ENCODE results near the gene CHRNB1.

CHRNB1 gene, protein sequence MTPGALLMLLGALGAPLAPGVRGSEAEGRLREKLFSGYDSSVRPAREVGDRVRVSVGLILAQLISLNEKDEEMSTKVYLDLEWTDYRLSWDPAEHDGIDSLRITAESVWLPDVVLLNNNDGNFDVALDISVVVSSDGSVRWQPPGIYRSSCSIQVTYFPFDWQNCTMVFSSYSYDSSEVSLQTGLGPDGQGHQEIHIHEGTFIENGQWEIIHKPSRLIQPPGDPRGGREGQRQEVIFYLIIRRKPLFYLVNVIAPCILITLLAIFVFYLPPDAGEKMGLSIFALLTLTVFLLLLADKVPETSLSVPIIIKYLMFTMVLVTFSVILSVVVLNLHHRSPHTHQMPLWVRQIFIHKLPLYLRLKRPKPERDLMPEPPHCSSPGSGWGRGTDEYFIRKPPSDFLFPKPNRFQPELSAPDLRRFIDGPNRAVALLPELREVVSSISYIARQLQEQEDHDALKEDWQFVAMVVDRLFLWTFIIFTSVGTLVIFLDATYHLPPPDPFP

DNA sequence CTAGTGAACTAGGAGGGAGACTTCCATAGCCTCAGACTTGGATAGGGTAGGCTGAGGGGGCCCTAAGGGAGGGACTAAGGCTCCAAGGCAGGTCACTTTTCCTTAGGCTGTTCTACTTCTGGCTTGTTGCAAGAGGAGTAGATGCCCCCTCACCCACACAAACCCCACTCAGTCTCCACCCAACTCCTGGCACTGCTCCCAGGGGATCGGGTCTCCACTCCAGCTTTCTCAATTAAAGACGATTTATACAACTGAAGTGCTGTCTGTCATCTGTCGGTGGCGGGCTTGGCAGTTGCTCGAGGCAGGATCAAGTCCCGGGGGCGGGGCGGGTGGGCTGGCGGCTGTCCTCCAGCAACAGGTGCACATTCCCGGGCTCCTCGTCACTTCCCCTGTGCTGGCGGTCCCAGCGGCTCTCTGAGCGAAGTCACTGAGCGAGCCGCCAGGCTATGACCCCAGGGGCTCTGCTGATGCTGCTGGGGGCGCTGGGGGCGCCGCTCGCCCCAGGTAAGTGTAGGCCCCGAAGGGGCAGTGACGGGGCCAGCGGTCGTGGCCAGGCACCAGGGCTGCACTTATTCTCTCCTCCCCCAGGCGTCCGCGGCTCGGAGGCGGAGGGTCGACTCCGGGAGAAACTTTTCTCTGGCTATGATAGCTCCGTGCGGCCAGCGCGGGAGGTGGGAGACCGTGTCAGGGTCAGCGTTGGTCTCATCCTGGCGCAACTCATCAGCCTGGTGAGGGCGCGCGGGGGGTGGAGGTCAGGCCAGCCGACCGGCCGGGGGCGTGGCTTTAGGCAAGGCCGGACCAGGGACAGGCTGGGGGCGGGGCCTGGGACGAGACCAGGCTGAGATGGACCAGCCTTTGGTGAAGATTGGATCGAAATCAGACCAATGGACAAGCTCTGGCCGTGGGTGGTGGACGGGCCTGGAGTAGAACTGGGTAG lies at the start of gene CHRNB1:
Gene CHRNB1, plus strand, starts transcription at position 380 of the 937 bp plus-strand sequence. Its CDS starts 67 bp downstream, at position 447.
- no peak for DNase-seq

DNA sequence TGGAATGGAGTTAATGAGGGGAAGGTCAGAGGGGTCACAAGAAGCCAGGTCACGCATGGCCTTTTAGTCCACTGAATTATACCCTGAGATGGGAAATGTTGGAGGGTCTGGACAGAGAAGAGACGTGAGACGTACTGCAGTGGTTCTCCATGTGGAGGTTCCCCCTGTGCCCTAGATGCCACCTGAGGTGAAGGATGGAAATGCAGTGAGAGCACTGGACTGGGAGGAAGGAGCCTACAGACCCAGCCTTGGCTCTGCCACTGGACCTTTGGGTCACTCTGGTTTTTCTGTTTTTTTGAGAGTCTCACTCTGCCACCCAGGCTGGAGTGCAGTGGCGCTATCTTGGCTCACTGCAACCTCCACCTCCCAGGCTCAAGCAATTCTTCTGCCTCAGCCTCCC lies 48.7 kb upstream of the CHRNB1 start:
- no peak for DNase-seq

DNA sequence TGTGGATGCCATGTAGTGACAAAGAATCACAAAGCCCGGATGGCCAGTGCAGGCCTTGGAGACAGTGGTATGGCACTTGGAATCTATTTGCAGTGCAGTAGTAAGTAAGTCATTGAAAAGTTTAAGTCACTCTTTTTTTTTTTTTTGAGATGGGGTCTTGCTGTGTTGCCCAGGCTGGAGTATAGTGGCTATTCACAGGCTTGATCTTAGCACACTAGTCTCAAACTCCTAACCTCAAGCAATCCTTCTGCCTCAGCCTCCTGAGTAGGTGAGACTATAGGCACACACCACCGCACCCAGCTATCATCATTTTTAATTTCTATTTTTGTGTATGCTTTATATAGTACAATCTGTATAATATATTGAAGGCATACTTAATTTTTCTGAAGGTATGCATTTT lies 46.2 kb upstream of the CHRNB1 start:
- DNase-seq, result no peak

DNA sequence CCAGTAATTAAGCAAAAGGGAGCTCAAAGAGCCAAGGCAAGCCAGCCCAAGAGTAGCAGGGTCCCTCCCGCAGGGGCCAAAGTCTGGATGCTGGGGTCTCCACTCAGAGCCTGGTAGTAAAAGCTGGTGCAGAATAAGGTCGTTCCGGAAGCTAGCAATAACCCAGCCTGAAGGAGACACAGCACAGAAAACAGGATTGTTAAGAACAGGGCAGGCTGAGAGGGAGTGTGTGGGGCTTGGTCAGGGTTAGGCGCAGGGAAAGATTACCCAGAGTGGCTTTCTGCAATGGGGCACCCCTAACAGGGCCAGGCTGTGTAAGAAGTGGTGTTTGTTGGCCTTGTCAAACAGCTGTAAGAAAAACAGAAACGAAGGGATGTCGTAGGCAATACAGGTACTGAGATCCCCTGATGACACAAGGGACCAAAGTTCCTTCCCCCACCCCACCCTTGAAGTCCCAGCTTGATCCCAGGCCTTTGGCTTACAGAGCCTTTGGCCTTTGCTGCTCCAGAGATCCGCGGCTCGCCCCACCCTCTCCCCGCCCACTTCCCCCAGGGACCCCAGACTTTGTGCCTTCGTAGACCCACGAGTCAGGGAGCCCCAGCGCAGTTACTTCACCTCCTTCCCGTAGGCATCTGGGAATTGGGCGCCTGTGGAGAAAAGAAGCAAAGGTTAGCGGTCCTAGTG lies 41.7 kb upstream of the CHRNB1 start:
- no peak for DNase-seq

DNA sequence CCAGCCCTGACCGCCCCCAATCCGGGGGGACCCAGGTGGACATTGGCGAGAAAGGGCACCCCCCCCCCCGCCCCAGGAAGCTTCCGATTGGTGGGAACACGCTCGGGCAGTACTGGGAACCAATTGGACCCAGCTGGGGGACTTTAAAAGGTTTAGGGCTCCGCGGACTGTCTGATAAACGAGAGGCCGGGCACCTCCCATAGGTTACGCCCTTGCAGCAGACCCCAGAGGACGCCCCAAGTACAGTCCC lies 41.2 kb upstream of the CHRNB1 start:
- no peak for DNase-seq

DNA sequence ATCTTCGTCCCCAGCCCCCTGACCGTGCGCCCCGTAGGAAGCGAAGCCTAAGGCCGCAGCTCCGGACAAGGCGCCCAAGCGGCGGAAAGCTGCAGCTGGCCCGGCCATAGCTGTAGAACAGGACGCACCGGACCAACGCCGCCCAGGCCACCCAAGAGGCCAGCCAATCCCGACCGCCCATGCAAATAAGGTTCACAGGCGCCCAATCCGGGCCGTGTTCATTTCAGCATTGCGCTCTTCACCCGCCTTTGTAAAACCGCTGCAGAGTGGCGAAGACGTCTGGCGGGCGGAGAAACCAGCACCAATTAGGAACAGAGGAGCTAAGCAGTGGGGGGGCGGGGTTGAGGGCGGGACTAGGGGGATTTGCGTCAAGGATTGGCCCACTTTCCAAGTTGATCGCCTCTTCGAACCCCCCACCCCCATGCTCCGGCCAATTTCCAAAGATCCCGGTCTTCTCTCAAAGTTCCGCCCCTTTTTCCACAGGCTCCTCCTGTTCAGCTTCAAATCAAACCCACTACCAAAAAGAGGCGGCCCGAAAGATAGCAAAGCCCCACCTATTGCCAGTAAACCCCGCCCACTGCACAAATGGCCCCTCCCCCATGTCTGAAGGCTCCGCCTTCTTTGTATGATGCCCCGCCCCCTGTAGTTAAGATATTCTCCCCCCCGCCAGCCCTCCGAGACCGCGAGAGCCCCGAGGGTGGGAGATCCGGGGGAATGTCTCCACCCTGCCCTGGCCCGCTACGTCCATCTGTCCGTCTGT lies 40.7 kb upstream of the CHRNB1 start, which contains the start of gene TMEM256:
Gene TMEM256, minus strand, starts transcription at position 121 of the 760 bp plus-strand sequence. Its CDS starts 13 bp downstream, at position 108.
- DNase-seq, result peak; percentile 100

DNA sequence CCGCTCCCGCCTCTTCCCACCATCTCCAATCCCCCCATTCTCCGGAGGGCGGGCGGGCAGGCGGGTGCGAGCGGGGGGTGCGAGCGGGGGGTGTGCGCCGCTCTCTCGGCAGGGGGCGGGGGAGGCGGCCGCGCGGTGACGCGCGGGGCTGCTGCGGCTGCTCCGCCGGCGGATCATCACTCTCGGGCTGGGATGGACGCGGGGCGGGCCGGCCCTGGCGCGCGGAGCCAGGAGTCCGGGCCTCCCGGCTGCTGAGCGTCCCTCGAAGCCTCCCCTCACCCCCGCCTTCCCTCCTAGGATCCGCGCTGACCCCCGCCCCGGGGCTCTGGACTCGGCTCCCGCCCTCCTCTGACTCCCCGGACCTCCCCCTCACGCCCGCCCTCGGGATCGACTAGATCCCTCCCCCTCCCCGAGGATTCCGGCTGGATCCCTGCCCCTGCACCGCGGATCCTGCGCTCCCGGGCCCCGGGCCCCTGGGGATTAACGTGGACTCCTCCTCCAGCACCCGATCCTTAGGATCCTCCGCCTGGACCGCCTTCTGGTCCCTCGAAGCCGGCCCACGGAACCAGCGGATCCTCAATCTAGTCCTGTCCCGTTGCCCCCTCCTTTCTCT lies 40.0 kb upstream of the CHRNB1 start:
- DNase-seq, result no peak

DNA sequence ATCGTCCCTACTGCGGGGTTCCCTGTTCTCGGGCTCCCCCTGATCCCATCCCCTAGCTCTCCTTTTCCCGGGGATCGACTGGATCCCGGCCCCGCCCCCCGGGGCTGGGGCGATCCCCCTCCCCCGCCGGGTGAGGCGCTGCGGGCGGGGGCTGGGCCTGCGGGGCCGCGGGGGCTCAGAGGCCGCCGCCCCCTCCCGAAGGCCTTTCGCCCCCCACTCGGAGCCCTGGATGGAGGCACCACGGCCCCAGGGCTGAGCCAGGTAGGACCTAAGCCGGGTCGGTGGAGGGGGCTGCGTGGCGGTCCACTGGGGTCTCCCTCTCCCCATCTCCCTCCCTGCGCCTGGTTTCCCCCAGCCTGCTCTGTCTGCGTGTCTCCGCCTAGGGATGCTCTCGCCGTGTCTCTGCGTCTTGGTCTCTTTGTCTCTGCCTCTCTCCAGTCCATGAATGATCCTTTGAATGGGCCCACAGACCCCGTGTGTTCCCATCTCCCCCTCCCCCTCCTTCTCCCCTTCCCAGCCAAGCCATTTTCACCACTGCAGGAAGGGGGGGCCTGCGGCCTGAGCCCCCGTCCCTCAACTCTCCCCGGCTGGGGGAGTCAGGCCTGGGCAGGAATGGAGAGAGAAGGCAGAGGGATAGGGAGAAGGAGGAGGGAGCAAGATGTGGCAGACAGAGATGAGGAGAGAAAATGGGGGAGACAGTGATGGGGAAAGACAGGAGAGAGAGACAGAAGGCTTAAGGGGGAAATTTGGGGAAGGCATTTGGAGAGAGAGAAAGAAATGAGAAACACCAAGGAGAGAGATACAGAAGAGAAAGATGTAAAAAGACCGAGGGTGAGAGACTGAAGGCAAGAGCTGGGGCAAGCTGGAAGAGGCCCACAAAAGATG lies 39.3 kb upstream of the CHRNB1 start:
- no peak for DNase-seq

DNA sequence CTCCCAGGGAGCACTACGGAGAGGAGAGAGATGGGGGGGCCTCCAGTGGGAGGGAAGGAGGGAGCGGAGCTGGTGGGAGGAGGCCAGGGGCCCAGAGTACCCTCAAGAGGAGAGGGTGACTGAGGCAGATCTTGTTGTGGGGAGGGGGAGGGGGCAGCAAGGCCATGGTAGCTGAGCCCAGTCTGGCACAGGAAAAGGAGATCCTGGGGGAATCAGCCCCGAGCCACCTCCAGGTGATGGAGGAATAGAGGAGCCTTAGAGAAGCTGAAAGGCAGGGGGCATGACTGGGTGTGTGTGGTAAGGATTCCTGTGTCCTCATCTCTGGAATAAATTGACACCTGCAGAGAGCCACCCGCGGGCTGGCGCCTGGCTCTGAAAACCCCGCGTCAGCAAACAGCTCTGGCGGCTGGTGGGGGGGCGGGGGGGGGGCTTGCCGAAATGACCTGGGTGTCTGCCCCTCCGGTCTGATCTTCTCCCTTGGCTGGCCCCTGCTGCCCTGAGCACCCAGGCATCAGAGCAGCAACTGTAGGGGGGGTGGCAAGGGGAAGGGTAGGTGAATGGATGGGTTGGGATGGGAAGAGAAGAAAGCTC lies 38.5 kb upstream of the CHRNB1 start:
- no peak for DNase-seq

DNA sequence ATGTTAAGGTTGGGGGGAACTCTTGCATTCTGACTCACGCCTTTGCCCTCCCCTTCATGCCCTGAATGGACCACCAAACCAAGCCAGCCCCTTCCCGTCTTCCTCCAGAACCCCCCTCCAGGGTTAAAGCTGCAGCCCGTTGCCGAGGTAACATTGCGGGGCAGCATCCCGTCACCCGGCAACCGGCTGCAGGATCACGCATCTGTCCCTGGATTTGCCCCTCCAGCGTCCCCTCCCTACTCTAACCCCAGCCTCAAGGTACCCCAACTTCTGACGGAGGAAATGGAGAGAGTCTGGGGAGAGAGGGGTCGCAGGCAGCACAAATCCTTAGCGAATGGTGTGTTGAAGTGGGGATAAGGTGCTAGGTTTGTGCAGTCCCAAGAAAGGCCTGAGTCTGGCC lies 37.8 kb upstream of the CHRNB1 start:
- DNase-seq, result no peak

DNA sequence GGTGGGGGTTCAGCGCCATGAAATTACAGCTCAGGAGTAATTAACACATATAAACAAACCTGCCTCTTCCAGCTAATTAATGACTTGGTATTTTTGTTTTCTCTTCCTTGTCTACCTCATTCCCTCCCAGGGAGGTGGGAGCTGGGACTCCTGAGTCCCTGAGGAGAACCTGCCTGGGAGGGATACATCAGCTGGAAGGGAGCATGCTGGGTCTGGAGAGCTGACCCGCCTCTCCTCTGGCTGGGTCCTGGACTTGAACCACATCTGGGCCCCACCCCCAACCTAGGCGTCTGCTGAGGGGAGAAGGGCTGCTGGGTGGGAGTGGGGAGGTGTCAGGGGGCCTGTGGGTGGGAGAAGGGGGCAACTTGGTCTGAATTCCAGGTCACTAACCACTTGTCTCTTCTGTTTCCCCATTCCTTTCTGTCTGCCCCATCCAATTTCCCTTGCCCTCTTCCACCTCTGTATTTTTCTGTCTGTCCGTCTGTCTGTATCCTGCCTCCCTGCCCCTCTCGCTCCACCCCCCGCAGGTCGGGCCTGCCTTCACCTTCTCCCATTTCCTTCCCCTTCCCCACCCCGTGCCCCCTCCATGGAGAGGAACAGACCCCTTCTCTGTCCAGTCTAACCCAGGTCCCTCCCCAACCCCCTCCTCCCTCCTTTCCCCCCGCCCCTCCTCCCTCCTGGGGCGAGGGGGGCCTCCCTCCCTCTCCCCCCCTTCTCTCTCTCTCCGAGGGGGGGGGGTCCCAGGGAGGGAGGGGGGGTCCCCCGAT lies 37.2 kb upstream of the CHRNB1 start, which contains the start of gene NLGN2:
Gene NLGN2, plus strand, starts transcription at position 361 of the 767 bp plus-strand sequence. CDS start 411 bp downstream, outside the sequence.
- DNase-seq, result no peak

DNA sequence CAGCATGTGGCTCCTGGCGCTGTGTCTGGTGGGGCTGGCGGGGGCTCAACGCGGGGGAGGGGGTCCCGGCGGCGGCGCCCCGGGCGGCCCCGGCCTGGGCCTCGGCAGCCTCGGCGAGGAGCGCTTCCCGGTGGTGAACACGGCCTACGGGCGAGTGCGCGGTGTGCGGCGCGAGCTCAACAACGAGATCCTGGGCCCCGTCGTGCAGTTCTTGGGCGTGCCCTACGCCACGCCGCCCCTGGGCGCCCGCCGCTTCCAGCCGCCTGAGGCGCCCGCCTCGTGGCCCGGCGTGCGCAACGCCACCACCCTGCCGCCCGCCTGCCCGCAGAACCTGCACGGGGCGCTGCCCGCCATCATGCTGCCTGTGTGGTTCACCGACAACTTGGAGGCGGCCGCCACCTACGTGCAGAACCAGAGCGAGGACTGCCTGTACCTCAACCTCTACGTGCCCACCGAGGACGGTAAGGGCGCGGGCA lies 36.6 kb upstream of the CHRNB1 start:
- no peak for DNase-seq

DNA sequence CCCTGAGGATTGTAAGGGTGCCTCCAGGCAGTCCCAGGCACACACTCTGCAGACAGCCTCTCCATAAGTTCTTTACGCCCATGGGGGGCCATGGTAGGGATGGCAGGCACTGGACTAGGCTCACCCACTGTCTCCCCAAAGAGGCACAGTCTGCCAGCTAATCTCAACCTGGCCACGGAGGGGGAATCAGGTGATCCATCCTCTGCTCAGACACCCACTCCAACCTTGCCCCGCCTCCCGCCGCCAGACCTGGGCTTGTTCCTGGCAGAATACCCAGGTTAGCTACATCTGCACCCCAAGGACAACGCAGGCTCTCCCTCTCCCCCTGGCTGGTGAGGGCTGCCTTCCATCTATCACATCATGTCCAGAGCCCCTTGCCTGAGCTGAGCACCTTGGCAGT lies 36.0 kb upstream of the CHRNB1 start:
- DNase-seq, result no peak

DNA sequence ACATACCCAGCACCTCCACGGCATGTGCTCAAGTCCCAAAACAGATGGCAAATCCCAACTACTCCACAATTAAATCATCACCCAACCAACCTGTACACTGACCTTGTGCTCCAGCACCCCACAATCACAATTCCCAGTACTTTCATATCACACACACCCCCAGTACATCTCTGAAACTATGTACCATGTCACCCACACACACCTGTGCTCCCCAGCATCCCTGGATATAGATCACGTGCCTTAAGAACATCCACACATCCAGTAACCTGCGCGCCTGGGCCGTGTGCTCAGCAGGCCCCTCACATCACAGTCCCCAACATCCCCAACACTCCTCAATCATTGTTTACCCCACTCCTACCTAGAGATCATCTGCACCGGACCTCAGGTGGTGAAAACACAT lies 35.1 kb upstream of the CHRNB1 start:
- DNase-seq, result no peak

DNA sequence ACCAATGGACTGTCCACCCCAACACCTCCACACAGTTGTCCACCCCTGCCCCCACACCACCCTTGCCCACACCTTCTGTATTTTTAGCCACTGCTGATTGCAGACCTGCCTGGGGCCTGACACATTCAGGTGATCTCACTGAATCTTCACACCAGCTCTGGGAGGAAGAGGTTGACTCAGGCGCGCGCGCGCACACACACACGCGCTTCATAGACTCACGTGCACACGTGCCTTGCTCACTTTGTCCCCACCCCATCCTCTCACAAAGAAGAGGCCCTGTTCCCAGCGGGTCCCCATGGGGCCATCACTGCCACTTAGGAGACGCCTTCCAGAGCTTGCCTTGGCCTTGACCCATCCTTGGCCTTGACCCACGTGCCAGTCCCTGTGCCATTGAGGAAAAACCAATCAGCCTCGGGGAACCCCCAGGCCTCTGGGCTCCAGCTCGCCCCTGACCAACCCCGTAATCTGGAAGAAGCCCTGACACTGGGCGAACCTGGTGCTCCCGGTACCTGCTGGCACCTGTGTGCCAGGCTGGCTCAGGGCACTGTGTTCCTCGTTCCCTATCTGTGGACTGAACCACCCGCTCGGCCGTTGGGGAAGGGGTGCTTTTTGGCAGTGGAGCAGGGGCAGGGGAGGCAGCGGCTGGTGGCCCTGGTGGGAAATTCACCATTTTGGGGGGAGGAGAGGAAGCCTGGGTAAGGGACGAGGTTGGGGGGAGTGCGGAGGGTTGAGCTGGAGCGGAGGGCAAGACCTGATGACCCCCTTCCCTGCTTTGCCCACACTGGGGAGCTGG lies 34.0 kb upstream of the CHRNB1 start:
- DNase-seq, result no peak

DNA sequence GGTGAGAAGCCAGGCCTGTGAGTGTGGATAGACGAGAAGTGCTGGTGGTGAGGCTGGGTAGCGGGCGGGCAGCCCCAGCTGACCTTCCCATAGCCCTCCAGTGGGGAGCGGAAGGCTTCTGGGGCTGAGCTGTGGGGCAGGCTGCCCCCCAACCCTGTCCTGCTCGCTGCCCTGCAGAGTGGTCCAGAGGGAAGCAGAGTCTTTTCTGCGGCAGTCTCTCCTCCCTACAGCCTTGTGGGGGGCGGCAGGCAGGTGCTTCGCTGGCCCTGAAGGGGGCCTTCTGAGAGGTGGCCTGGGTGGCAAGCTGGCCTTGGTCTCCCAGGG lies 33.5 kb upstream of the CHRNB1 start:
- no peak for DNase-seq

DNA sequence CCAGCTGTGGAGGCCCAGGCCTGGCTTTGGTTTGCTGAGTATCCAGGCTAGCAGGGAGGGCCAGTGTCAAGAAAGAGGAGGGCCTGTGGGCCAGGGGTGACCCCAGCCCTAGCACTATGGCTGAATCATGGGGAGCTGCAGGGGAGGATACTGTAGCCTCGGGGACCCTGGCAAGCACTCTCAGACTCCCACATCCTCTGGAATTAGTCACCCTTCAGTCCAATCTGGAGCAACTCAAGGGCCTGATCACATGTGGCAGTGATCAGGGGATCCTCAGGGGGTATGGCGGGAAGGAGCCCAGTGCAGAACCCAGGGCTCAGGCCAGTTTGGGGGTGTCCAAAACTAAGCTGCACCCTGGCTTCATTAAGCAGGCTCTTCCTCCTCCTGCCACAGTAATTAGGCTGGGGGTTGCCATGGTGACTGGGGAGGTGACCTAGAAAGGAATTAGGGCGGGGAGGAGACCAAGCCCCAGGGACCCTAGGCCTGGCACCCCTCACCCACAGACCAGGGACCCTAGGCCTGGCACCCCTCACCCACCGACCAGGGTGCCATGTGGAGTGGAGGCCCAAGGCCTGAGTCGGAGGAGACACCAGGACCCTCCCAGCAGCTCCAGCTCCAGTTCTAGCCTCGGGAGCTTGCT lies 31.4 kb upstream of the CHRNB1 start:
- DNase-seq, result peak; percentile 47

DNA sequence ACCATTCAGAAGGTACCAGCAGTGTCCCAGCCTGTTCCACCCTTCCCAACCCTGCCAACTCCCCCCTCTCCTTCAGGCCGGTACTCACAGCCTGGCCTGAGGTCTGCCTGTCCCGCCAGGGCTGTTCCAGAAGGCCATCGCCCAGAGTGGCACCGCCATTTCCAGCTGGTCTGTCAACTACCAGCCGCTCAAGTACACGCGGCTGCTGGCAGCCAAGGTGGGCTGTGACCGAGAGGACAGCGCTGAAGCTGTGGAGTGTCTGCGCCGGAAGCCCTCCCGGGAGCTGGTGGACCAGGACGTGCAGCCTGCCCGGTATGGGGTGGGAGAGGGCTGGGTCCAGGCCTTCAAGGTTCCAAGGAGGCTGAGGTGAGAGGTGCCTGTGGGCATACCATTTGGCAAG lies 30.0 kb upstream of the CHRNB1 start:
- no peak for DNase-seq

Data from fibroblast of skin of right quadriceps (primary cell).